PC-9 (cell line): ENCODE measurements around the gene TRIB2. TPM values are rescaled to one million over a fixed set of nuclear protein-coding genes. Genes with fewer than 3 reads are reported as not detected.

Experiments used
- BruUV-seq: library from RNA; stranded (reverse); fragments of 400-500 nt; replicated peaks from 2 replicates; lab custom pipeline; 2021; lab: Mats Ljungman, UMichigan
- CTCF ChIA-PET: fragments of 300-600 bp; sonication (Branson Sonifier 250); formaldehyde crosslinking; loops from one replicate; lab custom pipeline; 2022; ENCODE audit warnings: antibody characterized with exemption; lab: Charles Lee
- POLR2A ChIA-PET: fragments of 300-600 bp; sonication (Branson Sonifier 250); formaldehyde crosslinking; loops from one replicate; lab custom pipeline; 2022; ENCODE audit warnings: antibody characterized with exemption; ENCODE audit not compliant: unreplicated experiment; lab: Charles Lee
- DNase-seq, 2 experiments: peaks; one replicate each; pipeline versions ENCODE4 v3.0.0 to v3.0.0-alpha.2; 2015 to 2022; ENCODE audit warnings: mixed read lengths in 1 of 2
- H2AFZ ChIP-seq: fragments of 200-600 bp; sonication (generic); 2 replicates; pipeline ENCODE4 v1.8.1; 2017; ENCODE audit warnings: antibody characterized with exemption
- H3F3A ChIP-seq: fragments of 200-600 bp; sonication (generic); 2 replicates; pipeline ENCODE4 v1.8.1; 2017; ENCODE audit warnings: antibody characterized with exemption, mild to moderate bottlenecking, low read depth; ENCODE audit not compliant: insufficient read depth
- H3K27ac ChIP-seq: fragments of 200-600 bp; sonication (generic); 2 replicates; pipeline ENCODE4 v1.6.1; 2016; ENCODE audit warnings: mixed run types
- H3K27me3 ChIP-seq: fragments of 200-600 bp; sonication (generic); 2 replicates; pipeline ENCODE4 v1.6.1; 2016; ENCODE audit warnings: low read depth, mixed run types; ENCODE audit not compliant: insufficient read depth
- H3K36me3 ChIP-seq: fragments of 200-600 bp; sonication (generic); 2 replicates; pipeline ENCODE4 v1.6.1; 2016; ENCODE audit warnings: low read depth, mixed run types
- H3K4me1 ChIP-seq: fragments of 200-600 bp; sonication (generic); replicated peaks from 2 replicates; pipeline ENCODE4 v1.6.1; 2016; ENCODE audit warnings: mixed run types; ENCODE audit not compliant: insufficient read depth
- H3K4me2 ChIP-seq: fragments of 200-600 bp; sonication (generic); 2 replicates; pipeline ENCODE4 v1.6.1; 2017; ENCODE audit warnings: mixed run types
- H3K4me3 ChIP-seq: fragments of 200-600 bp; sonication (generic); 2 replicates; pipeline ENCODE4 v1.6.1; 2016; ENCODE audit warnings: mixed run types
- H3K79me2 ChIP-seq: fragments of 200-600 bp; sonication (generic); 2 replicates; pipeline ENCODE4 v1.6.1; 2017; ENCODE audit warnings: low read depth, mixed run types
- H3K9me2 ChIP-seq: fragments of 200-600 bp; sonication (generic); 2 replicates; pipeline ENCODE4 v1.8.1; 2017; ENCODE audit warnings: mild to moderate bottlenecking; ENCODE audit not compliant: insufficient read depth
- H3K9me3 ChIP-seq: fragments of 200-600 bp; sonication (generic); 2 replicates; pipeline ENCODE4 v1.8.1; 2016; ENCODE audit warnings: low read depth; ENCODE audit not compliant: insufficient read depth
- H4K20me1 ChIP-seq: fragments of 200-600 bp; sonication (generic); 2 replicates; pipeline ENCODE4 v1.8.1; 2017; ENCODE audit not compliant: insufficient read depth
- CTCF ChIP-seq: fragments of 200-600 bp; sonication (generic); conservative IDR thresholded peaks from 2 replicates; pipeline ENCODE4 v1.6.1; 2017; ENCODE audit warnings: mixed run types, antibody characterized with exemption, mild to moderate bottlenecking, moderate library complexity
- EZH2 ChIP-seq: fragments of 200-600 bp; sonication (generic); IDR thresholded peaks from 2 replicates; pipeline ENCODE4 v1.8.0; 2017; ENCODE audit warnings: antibody characterized with exemption, low read depth
- intact Hi-C: fragments of 100-400 bp; cut with micrococcal nuclease; formaldehyde crosslinking; loops from one replicate; pipeline ENCODE4 v1.10.0; 2022; ENCODE audit not compliant: unreplicated experiment
- total RNA-seq: library from RNA; stranded (reverse); gene quantifications from 2 replicates; pipeline ENCODE4 v1.2.3, GENCODE V29; 2021

The TRIB2 gene
- total RNA-seq, 1 experiment from 2014 or later, result 18.9 TPM

- no peaks in the 10 kb centered on the region for H3F3A ChIP-seq
- TF ChIP-seq EZH2 (no peak), CTCF (no peak)
- ChIA-PET CTCF (no interaction called here), POLR2A (no interaction called here)
- no TSS peak for BruUV-seq
- H4K20me1 ChIP-seq, result peaks cover 57% of the 10 kb centered on the region
- intact Hi-C loops, result no loop called here
- no peak overlapping the region for H3K27ac ChIP-seq
- no peak overlapping the region for H3K4me3 ChIP-seq
- H3K27me3 ChIP-seq, result no peaks in the 10 kb centered on the region
- peaks cover 100% of the 10 kb centered on the region for H3K79me2 ChIP-seq
- H3K9me3 ChIP-seq, result no peaks in the 10 kb centered on the region
- H2AFZ ChIP-seq, result no peak overlapping the region
- H3K36me3 ChIP-seq, result peaks cover 88% of the 10 kb centered on the region
- peaks cover 6% of the 10 kb centered on the region for H3K4me1 ChIP-seq
- no peaks in the 10 kb centered on the region for H3K9me2 ChIP-seq
- DNase-seq, result no peak
- no peak overlapping the region for H3K4me2 ChIP-seq
These were observed 15.1 kb downstream of the TRIB2 start for GRCh38 chr2:12731701-12732280.

GRCh38 chr2:12732651-12733050 is 15.9 kb downstream of the TRIB2 start:
- BruUV-seq, result no TSS peak
- Histone ChIP-seq H3K4me3 (no peak overlapping the region), H4K20me1 (peaks cover 62% of the 10 kb centered on the region), H3K9me3 (no peaks in the 10 kb centered on the region), H3K9me2 (no peaks in the 10 kb centered on the region), H3K4me1 (peaks cover 7% of the 10 kb centered on the region; the same call in 1 of the 2 replicates), H3K36me3 (peaks cover 86% of the 10 kb centered on the region), H3F3A (no peaks in the 10 kb centered on the region), H3K27me3 (no peaks in the 10 kb centered on the region), H3K79me2 (peaks cover 100% of the 10 kb centered on the region), H3K27ac (no peak overlapping the region), H3K4me2 (no peak overlapping the region), H2AFZ (no peak overlapping the region)
- CTCF ChIA-PET, result no interaction called here
- no peak for DNase-seq
- intact Hi-C loops, result no loop called here
- POLR2A ChIA-PET, result no interaction called here
- no peak for TF ChIP-seq CTCF
- TF ChIP-seq EZH2, result no peak

- Histone ChIP-seq H3K27ac (no peak overlapping the region), H3K36me3 (peaks cover 80% of the 10 kb centered on the region), H3K27me3 (no peaks in the 10 kb centered on the region), H3K9me2 (no peaks in the 10 kb centered on the region), H3K4me2 (no peak overlapping the region), H3F3A (no peaks in the 10 kb centered on the region), H3K4me3 (no peak overlapping the region), H2AFZ (no peak overlapping the region), H3K79me2 (peaks cover 99% of the 10 kb centered on the region), H3K4me1 (peaks cover 10% of the 10 kb centered on the region; the same call in 1 of the 2 replicates), H4K20me1 (peaks cover 70% of the 10 kb centered on the region), H3K9me3 (no peaks in the 10 kb centered on the region)
- POLR2A ChIA-PET, result interaction anchor here (0.5 kb wide), 1 partner anchor 661 kb away, joined by 6 read pairs; no protein-coding TSS in a partner anchor
- intact Hi-C loops, result no loop called here
- no peak for TF ChIP-seq CTCF
- no peak for TF ChIP-seq EZH2
- no TSS peak for BruUV-seq
- no peak for DNase-seq
- CTCF ChIA-PET, result no interaction called here
These were observed 17.1 kb downstream of the TRIB2 start for GRCh38 chr2:12733846-12734245.
